ENCODE data around the gene PARP12. TPM values are rescaled to one million over a fixed set of nuclear protein-coding genes. Genes with fewer than 3 reads are reported as not detected.

PARP12 gene
- total RNA-seq, 2 donors from 2014 or later, result 21.9 to 46.4 TPM

DNA sequence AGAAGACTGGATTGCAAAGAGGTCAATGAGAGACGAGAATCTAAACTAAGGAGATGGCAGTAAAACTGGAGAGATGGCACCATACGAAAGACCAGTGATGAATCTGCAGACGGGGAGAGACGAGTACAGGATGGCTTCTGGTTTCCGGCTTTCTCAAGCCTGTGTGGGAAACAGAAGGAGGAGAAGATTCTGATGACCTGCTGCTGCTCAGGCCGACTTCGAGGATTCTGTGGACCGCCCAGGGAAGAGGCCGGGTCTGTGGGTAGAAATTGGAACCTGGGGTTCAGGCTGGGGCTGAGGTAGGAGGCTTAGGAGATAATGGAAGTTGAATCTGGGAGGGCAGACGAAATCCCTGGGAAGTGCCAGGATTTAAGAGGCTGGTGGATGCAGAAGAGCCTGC, 48.6 kb downstream of the PARP12 start:
- Histone ChIP-seq H3K4me3 (no peak overlapping the region), H3K4me1 (replicated peaks) (no peaks in the 10 kb centered on the region), H3K27ac (no peak overlapping the region), H3K9me3 (no peaks in the 10 kb centered on the region), H3K27me3 (replicated peaks; ENCODE audit: insufficient read depth) (no peaks in the 10 kb centered on the region), H3K36me3 (no peaks in the 10 kb centered on the region)
- WGBS, result 94% methylated on average over 10 of the region's 10 CpGs
- TF ChIP-seq POLR2AphosphoS5 (IDR thresholded peaks at IDR 0.05) (no peak), POLR2A (IDR thresholded peaks at IDR 0.05) (no peak)
- TF ChIP-seq, protein P1, sequence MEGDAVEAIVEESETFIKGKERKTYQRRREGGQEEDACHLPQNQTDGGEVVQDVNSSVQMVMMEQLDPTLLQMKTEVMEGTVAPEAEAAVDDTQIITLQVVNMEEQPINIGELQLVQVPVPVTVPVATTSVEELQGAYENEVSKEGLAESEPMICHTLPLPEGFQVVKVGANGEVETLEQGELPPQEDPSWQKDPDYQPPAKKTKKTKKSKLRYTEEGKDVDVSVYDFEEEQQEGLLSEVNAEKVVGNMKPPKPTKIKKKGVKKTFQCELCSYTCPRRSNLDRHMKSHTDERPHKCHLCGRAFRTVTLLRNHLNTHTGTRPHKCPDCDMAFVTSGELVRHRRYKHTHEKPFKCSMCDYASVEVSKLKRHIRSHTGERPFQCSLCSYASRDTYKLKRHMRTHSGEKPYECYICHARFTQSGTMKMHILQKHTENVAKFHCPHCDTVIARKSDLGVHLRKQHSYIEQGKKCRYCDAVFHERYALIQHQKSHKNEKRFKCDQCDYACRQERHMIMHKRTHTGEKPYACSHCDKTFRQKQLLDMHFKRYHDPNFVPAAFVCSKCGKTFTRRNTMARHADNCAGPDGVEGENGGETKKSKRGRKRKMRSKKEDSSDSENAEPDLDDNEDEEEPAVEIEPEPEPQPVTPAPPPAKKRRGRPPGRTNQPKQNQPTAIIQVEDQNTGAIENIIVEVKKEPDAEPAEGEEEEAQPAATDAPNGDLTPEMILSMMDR (IDR thresholded peaks at IDR 0.05), result no peak
- intact Hi-C loops (cut with DNase I), result no loop called here
- no peak for DNase-seq (ENCODE audit: low spot score)

GRCh38 chr7:140013676-140014075, 49.1 kb downstream of the PARP12 start:
- no peak for TF ChIP-seq POLR2A (IDR thresholded peaks at IDR 0.05)
- no peak for TF ChIP-seq POLR2AphosphoS5 (IDR thresholded peaks at IDR 0.05)
- H3K9me3 ChIP-seq, result no peaks in the 10 kb centered on the region
- 94% methylated on average over 4 of the region's 4 CpGs for WGBS
- intact Hi-C loops (cut with DNase I), result no loop called here
- no peak for DNase-seq (ENCODE audit: low spot score)
- no peaks in the 10 kb centered on the region for H3K36me3 ChIP-seq
- no peak overlapping the region for H3K4me3 ChIP-seq
- H3K27ac ChIP-seq, result no peak overlapping the region
- H3K27me3 ChIP-seq (replicated peaks; ENCODE audit: insufficient read depth), result no peaks in the 10 kb centered on the region
- H3K4me1 ChIP-seq (replicated peaks), result no peaks in the 10 kb centered on the region

DNA sequence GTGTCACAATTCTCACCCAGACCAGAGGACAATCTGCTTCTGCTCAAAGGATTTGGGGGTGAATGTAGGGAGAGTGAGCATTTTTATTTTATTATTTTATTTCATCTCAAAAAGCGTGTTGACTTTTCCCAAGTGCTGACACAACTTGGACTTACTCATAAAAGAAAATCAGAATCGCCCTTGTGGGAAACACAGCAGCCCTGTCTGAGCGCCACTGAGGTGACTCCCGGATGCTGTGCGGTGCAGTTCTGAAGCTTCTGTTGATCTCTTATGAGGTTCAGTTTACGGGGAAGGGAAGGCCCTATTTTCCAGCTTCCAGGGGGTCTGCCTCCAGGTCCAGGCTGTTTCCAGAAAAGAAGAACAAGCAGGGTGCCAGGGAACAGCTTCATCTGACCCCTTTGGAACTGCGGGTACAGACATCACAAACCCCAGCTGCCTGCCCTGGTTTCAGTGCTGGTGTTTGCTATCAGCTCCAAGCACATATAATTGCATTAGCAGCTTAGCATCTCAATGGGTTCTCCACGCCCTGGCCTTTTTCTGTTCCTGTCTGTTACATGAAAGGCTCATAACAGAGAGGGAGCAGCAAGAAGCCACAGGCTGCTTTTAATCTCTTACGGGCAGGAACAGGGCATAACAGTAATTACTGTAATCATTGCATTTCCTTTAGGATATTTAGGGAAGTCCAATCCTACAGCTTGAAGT, 52.4 kb downstream of the PARP12 start:
- TF ChIP-seq POLR2A (IDR thresholded peaks at IDR 0.05), result no peak
- TF ChIP-seq, protein P1 (IDR thresholded peaks at IDR 0.05), result no peak
- TF ChIP-seq POLR2AphosphoS5 (IDR thresholded peaks at IDR 0.05), result no peak
- intact Hi-C loops (cut with DNase I), result no loop called here
- H3K4me1 ChIP-seq (replicated peaks), result no peaks in the 10 kb centered on the region
- WGBS, result 80% methylated on average over 9 of the region's 9 CpGs
- no peaks in the 10 kb centered on the region for H3K27me3 ChIP-seq (replicated peaks; ENCODE audit: insufficient read depth)
- no peak overlapping the region for H3K27ac ChIP-seq
- H3K36me3 ChIP-seq, result no peaks in the 10 kb centered on the region
- H3K9me3 ChIP-seq, result no peaks in the 10 kb centered on the region
- no peak for DNase-seq (ENCODE audit: low spot score)
- H3K4me3 ChIP-seq, result no peak overlapping the region

- no peak for TF ChIP-seq POLR2A (IDR thresholded peaks at IDR 0.05)
- TF ChIP-seq POLR2AphosphoS5 (IDR thresholded peaks at IDR 0.05), result no peak
- TF ChIP-seq, protein P1 (IDR thresholded peaks at IDR 0.05), result no peak
- Histone ChIP-seq H3K36me3 (no peaks in the 10 kb centered on the region), H3K4me3 (no peak overlapping the region), H3K27me3 (replicated peaks; ENCODE audit: insufficient read depth) (no peaks in the 10 kb centered on the region), H3K4me1 (replicated peaks) (no peaks in the 10 kb centered on the region), H3K27ac (no peak overlapping the region), H3K9me3 (no peaks in the 10 kb centered on the region)
- intact Hi-C loops (cut with DNase I), result loop anchor here (10.0 kb wide), 1 partner anchor 315 kb away; no protein-coding TSS in a partner anchor
- WGBS, result 92% methylated on average over 11 of the region's 11 CpGs
- DNase-seq (ENCODE audit: low spot score), result no peak
Observed at GRCh38 chr7:140009735-140010134, 53.0 kb downstream of the PARP12 start.

DNA sequence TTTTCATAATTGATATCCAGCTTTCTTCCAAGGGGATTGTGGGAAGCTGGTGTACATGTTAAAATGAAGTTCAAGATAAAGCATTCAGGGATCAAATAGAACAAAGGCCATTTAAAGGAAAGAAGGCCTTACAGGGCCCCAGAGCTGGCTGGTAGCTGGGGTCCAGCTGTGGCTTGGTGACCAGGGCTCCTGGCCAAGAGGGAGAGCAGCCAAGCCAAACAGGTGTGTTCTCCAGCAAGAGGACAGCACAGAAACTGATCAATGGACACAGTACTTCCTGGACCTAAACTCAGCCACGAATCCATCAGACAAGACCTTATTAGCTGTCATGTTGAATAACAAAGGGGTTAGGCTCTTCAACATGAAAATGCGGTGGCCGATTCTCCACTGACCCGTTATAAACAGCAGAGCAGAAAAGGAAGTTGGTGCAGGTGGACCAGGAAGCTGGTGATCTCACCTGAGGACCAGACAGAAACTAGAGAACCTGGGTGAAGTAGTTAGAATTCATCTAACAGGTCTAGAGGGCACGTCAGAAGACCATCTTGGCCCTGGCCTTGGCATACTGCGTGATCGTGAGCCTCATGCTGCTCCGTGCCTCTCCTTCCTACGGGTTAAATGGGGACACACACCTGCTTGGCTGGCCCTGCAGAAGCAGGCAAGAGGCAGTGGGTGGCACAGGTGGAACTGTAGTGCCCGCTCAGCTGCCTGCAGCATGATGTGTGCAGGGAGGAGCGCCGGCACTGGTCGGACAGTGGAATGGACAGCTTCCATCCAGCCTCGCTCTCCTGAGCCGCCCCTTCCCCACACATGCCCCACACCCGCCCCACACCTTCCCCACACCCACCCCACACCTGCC, 53.8 kb downstream of the PARP12 start:
- intact Hi-C loops (cut with DNase I), result loop anchor here (10.0 kb wide), 1 partner anchor 316 kb away; no protein-coding TSS in a partner anchor
- no peak overlapping the region for H3K27ac ChIP-seq
- no peaks in the 10 kb centered on the region for H3K36me3 ChIP-seq
- no peaks in the 10 kb centered on the region for H3K9me3 ChIP-seq
- no peaks in the 10 kb centered on the region for H3K4me1 ChIP-seq (replicated peaks)
- 92% methylated on average over 15 of the region's 16 CpGs for WGBS
- no peak for DNase-seq (ENCODE audit: low spot score)
- TF ChIP-seq, protein P1 (IDR thresholded peaks at IDR 0.05), result no peak
- TF ChIP-seq POLR2A (IDR thresholded peaks at IDR 0.05) (no peak), POLR2AphosphoS5 (IDR thresholded peaks at IDR 0.05) (no peak)
- H3K4me3 ChIP-seq, result no peak overlapping the region
- H3K27me3 ChIP-seq (replicated peaks; ENCODE audit: insufficient read depth), result no peaks in the 10 kb centered on the region

Data from prostate gland (tissue), 2 donors.